HL-60/S4 (cell line): ENCODE results near the gene SVEP1.

Experiments used
- in situ Hi-C: fragments of 300-500 bp; cut with MboI; formaldehyde crosslinking; loops from 2 replicates; pipeline ENCODE4 v1.14.3; 2022; ENCODE audit warnings: low sequenced_read_pairs

The SVEP1 gene

GRCh38 chr9:110579034-110579861 is at the start of gene SVEP1:
TSS of gene SVEP1 (minus strand) at chr9:110579741. CDS start at chr9:110579543, 198 bp downstream.
- in situ Hi-C loops: no loop called here

DNA sequence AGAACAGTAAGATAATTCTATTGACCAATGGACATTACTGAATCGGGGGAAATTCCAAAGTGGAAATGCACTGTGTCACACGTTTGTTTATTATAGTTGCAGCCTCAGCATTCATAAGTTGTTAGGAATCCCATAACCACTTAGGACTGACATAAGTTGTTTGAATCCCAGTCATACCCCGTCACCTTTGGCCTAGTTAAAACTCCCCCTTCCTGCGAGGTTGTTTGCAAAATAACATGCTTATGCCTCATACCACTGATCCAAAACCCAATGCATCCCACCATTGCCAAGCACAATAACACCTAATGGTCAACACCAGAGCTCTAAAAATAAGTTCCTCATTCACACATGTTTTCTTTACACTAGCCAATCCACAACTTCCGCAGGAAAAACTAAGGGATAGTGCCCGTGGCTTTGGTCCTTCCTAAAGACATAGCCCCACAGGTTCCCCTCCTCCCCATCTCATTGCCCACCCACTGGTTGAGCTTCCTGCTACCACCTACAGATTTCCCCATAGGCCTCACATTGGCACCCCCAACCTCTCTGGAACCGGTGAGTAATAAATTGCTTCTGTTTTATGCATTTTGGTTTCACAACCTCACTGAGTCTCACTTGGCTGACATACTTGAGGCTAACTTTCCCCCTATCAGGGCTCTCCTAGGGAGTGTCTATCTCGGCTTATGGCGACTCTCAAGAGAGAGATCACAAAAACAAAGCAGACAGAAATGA is 46.7 kb upstream of the SVEP1 start:
- in situ Hi-C loops: no loop called here

- in situ Hi-C loops: loop anchor here (25.0 kb wide), 2 partner anchors 436 to 736 kb away; no protein-coding TSS in a partner anchor
Observed at GRCh38 chr9:110623462-110624025, 44.0 kb upstream of the SVEP1 start.

- in situ Hi-C loops: loop anchor here (25.0 kb wide), 2 partner anchors 435 to 735 kb away; no protein-coding TSS in a partner anchor
Observed at GRCh38 chr9:110622368-110622767, 42.8 kb upstream of the SVEP1 start.

DNA sequence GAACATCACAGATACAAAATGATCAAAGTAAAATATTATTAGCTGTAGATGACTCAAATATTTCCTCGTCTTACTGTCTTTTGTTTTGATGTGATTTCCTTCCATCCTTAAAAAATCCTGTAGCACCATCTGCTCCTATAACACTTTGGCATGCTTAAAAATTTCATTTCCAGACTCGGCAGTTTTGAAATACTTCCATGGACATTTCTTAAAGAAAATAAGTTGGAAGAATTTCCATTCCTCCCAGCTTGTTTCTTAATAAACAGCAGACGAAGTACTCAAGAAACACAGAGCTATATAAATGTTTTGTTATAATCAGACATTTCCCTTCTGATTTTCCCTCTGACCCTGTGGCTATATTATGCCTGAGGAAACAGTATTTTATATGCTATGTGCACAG is 41.2 kb upstream of the SVEP1 start:
- in situ Hi-C loops: loop anchor here (25.0 kb wide), 2 partner anchors 433 to 733 kb away; no protein-coding TSS in a partner anchor

GRCh38 chr9:110619831-110620230 is 40.3 kb upstream of the SVEP1 start:
- in situ Hi-C loops: loop anchor here (25.0 kb wide), 2 partner anchors 433 to 733 kb away; no protein-coding TSS in a partner anchor

- in situ Hi-C loops: loop anchor here (25.0 kb wide), 2 partner anchors 428 to 728 kb away; no protein-coding TSS in a partner anchor
Observed at GRCh38 chr9:110615498-110615897, 36.0 kb upstream of the SVEP1 start.

DNA sequence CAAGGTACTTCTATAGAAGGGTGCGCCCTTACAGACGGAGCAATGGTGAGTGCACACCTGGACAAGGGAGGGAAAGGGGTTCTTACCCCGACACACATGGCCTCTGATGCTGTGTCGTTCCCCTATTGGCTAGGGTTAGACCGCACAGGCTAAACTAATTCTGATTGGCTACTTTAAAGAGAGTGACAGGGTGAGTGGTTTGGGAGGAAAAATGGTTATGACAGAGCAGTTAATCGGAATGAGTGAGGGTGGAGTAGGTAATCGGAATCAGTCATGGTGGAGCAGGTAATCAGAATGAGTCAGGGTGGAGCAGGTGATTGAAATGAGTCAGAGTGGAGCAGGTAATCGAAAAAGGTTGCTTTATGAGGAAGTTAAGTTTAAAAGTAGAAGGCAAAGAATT is 35.0 kb upstream of the SVEP1 start:
- in situ Hi-C loops: loop anchor here (25.0 kb wide), 2 partner anchors 427 to 727 kb away; no protein-coding TSS in a partner anchor

- in situ Hi-C loops: loop anchor here (25.0 kb wide), 2 partner anchors 419 to 719 kb away; no protein-coding TSS in a partner anchor
Observed at GRCh38 chr9:110606179-110606790, 26.7 kb upstream of the SVEP1 start.

- in situ Hi-C loops: loop anchor here (25.0 kb wide), 2 partner anchors 418 to 718 kb away; no protein-coding TSS in a partner anchor
Observed at GRCh38 chr9:110605565-110605964, 26.0 kb upstream of the SVEP1 start.

DNA sequence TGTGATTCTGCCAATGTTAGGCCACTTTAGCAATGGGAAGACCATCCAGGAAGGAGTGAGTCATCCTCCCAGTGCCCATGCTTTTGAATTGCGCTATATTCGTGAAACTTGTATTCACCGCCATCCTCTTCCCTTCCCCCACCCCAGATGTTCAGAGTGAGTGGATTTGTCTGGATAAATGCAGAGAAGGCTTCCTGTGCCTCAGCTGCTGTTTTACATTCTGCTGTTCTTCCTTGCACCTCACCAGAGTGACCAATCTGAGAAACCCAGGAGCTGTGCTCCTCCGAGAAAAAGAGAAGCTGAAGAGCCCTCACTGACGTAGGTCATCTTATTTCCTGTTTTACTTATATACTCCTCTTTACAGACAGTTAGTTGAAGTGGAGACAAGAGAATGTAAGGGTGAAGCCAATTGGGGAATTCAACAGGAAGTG is 24.6 kb upstream of the SVEP1 start:
- in situ Hi-C loops: loop anchor here (25.0 kb wide), 2 partner anchors 417 to 717 kb away; no protein-coding TSS in a partner anchor

DNA sequence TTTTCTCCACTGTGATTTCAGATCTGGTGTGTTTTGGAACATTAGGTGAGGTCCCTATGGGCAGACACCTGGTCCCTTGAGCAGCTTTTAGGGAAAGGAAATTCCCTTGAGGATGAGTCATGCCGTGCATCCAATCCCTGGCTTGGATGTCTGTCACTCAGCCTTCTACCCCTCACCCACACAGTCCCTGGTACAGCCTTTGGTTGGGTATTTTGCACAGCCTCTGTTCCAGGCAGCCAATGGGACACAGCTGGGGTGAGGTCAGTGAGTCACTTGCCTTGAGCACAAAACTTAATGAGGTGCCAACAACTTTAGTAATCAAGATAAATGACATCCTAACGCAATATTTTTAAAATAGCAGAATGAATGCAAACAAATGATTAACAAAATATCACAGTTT is 22.7 kb upstream of the SVEP1 start:
- in situ Hi-C loops: loop anchor here (25.0 kb wide), 2 partner anchors 415 to 715 kb away; no protein-coding TSS in a partner anchor

DNA sequence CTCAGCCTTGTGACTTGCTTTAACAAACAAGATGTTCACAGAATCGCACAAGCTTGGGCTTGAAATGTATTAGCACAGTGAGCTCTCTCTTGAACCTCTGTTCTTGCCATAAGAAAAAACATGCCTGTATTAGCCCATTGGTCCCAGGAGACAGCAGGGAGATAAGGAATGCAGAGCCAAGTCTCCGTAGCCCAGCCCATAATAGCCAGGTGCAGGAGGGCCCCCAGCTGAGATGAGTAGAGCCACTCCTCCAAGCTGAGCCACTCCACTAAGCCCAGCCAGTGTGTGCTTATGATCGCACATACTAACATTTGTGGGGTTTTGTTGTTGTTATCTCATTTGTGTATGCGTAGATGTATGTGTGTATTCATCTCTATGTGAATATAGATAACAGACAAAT is 21.6 kb upstream of the SVEP1 start:
- in situ Hi-C loops: loop anchor here (25.0 kb wide), 2 partner anchors 414 to 714 kb away; no protein-coding TSS in a partner anchor

GRCh38 chr9:110599468-110599867 is 19.9 kb upstream of the SVEP1 start:
- in situ Hi-C loops: no loop called here

DNA sequence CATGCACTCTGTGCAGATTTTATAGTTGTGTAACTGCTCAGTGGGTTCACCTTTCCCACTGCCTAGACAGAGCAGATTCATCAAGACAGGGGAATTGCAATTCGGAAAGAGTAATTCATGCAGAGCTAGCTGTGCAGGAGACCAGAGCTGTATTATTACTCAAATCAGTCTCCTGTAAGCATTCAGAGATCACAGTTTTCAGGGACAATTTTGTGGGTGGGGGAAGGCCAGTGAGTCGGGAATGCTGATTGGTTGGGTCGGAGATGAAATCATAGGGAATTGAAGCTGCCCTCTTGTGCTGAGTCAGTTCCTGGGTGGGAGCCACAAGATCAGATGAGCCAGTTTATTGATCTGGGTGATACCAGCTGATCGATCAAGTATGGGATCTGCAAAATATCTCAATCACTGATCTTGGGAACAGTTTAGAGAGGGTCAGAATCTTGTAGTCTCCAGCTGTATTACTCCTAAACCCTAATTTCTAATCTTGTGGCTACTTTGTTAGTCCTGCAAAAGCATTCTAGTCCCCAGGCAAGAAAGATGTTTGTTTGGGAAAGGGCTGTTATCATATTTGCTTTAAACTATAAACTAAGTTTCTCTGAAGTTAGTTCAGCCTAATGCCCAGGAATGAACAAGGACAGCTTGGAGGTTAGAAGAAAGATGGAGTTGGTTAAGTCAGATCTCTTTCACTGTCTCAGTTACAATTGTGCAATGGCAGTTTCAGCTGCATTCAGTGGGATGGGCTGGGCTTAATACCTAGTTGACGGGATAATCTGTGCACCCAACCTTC is 12.7 kb upstream of the SVEP1 start:
- in situ Hi-C loops: no loop called here

DNA sequence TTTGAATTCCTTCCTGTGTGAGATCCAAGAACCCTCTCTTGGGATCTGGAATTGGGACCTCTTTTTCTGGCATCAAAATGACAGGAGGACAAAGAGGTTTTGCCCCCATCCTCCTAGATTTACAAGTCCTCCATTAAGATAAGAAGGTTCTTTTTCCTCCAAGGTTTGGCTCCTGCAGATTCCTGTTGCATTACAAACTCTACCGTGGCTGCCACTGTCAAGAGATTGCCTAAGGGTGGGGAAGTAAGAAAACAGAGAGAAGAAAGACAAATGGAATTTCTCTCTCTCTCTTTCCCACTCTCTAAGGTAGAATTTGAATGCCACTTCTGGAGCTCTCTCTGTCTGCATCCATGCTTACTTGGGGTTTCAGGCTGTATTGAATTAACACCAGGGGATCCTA is 12.0 kb upstream of the SVEP1 start:
- in situ Hi-C loops: no loop called here

GRCh38 chr9:110590816-110591215 is 11.3 kb upstream of the SVEP1 start:
- in situ Hi-C loops: no loop called here

- in situ Hi-C loops: no loop called here
Observed at GRCh38 chr9:110588296-110588695, 8.8 kb upstream of the SVEP1 start.

DNA sequence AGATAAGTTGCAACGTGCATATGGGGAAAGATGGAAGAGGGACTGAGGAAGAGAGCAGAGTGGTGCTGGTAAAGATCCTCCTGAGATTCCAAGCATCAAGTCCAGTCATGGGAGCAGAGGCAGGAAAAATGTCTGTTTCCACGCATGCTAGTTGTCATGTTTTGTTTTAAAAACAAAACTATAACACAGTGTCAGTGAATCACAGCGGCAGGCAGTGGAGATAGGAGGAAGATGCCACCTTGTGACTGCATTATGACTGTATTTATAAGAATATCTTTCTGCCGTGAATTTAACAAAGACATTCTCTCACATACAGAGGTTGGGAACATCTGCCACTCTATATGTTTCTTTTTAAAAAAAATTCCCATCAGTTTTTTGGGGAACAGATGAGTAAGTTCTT is 3.7 kb upstream of the SVEP1 start:
- in situ Hi-C loops: no loop called here

DNA sequence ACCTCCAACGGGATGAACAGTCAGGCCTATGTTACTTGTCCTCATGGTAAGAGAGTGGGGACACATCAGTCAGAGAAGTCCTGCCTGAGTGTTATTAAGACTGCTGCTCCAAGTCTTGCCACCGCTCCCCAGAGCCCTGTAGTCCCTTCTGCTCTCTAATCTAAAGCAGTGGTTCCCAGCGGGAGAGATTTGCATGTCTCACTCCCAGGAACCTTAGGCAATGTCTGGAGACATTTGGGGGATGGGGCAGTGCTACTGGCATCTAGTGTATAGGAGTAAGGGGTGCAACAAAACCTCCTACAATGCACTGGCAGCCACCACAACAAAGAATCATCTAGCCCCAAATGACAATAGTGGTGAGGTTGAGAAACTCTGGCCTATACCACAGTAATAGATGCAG is 2.6 kb upstream of the SVEP1 start:
- in situ Hi-C loops: no loop called here
